HG03575 (cell line): ENCODE measurements around the gene PEAR1.

Experiments used
- ATAC-seq: cut with Tn5 transposase; IDR thresholded peaks from one replicate; pipeline ENCODE4 v1.9.1; 2021; ENCODE audit not compliant: unreplicated experiment, insufficient number of reproducible peaks, low FRiP score; ENCODE audit errors: extremely low read depth

The PEAR1 gene

GRCh38 chr1:156859523-156860112 lies 33.9 kb upstream of the PEAR1 start:
- ATAC-seq: no peak

- no peak for ATAC-seq
Measured at GRCh38 chr1:156860113-156860627, 33.3 kb upstream of the PEAR1 start.

GRCh38 chr1:156860628-156861423 lies 32.7 kb upstream of the PEAR1 start, which contains the start of gene NTRK1:
NTRK1 (plus strand) TSS chr1:156860865; CDS start chr1:156860935, 70 bp downstream.
- ATAC-seq: no peak

- no peak for ATAC-seq
Measured at GRCh38 chr1:156862584-156862983, 30.9 kb upstream of the PEAR1 start.

- ATAC-seq: no peak
Measured at GRCh38 chr1:156862997-156863599, 30.4 kb upstream of the PEAR1 start.

- no peak for ATAC-seq
Measured at GRCh38 chr1:156863631-156864030, 29.9 kb upstream of the PEAR1 start.

GRCh38 chr1:156864796-156865195 lies 28.7 kb upstream of the PEAR1 start:
- no peak for ATAC-seq

GRCh38 chr1:156865258-156865657 lies 28.3 kb upstream of the PEAR1 start:
- ATAC-seq: no peak

- no peak for ATAC-seq
Measured at GRCh38 chr1:156865865-156866248, 27.7 kb upstream of the PEAR1 start.

GRCh38 chr1:156866249-156866909 lies 27.1 kb upstream of the PEAR1 start:
- ATAC-seq: no peak

GRCh38 chr1:156868341-156868740 lies 25.2 kb upstream of the PEAR1 start:
- no peak for ATAC-seq

- no peak for ATAC-seq
Measured at GRCh38 chr1:156869455-156869854, 24.1 kb upstream of the PEAR1 start.

- ATAC-seq: no peak
Measured at GRCh38 chr1:156873659-156874058, 19.9 kb upstream of the PEAR1 start.

GRCh38 chr1:156874142-156874541 lies 19.4 kb upstream of the PEAR1 start:
- no peak for ATAC-seq

GRCh38 chr1:156874572-156875340 lies 18.8 kb upstream of the PEAR1 start:
- no peak for ATAC-seq

GRCh38 chr1:156875341-156875615 lies 18.2 kb upstream of the PEAR1 start:
- no peak for ATAC-seq

GRCh38 chr1:156876281-156876680 lies 17.2 kb upstream of the PEAR1 start:
- no peak for ATAC-seq

GRCh38 chr1:156877433-156878170 lies 15.9 kb upstream of the PEAR1 start:
- no peak for ATAC-seq
